Heart right ventricle (tissue), 16 donors: ENCODE measurements around the gene POU6F2. TPM values are rescaled to one million over a fixed set of nuclear protein-coding genes. Genes with fewer than 3 reads are reported as not detected.

Experiments used
- ATAC-seq, 8 donors: fragments of 200-7000 bp; cut with Tn5 transposase; one replicate each; pipeline ENCODE4 v1.9.1; 2020; ENCODE audit warnings: mild to moderate bottlenecking in 8 of 8, moderate library complexity in 8 of 8, moderate number of reproducible peaks in 1 of 8
- DNase-seq, 2 donors: peaks; one replicate each; pipeline ENCODE4 v3.0.0-alpha.2; 2020
- H3K27ac ChIP-seq, 10 donors: fragments of 200-600 bp; sonication (generic) in 2 of 10; one replicate each; pipeline versions ENCODE4 v1.5.0 to v1.8.0; 2020 to 2022; ENCODE audit warnings: mild to moderate bottlenecking in 3 of 10
- H3K27me3 ChIP-seq, 7 donors: fragments of 200-600 bp; one replicate each; pipeline ENCODE4 v1.8.0; 2021 to 2022; ENCODE audit warnings: mild to moderate bottlenecking in 2 of 7
- H3K36me3 ChIP-seq, 9 donors: fragments of 200-600 bp; sonication (generic) in 1 of 9; one replicate each; pipeline versions ENCODE4 v1.5.0 to v1.8.0; 2020 to 2022; ENCODE audit warnings: mild to moderate bottlenecking in 2 of 9
- H3K4me1 ChIP-seq, 9 donors: fragments of 200-600 bp; sonication (generic) in 1 of 9; one replicate each; pipeline versions ENCODE4 v1.5.0 to v1.8.0; 2020 to 2022; ENCODE audit warnings: mild to moderate bottlenecking in 4 of 9
- H3K4me3 ChIP-seq, 10 donors: fragments of 200-600 bp; sonication (generic) in 2 of 10; one replicate each; pipeline versions ENCODE4 v1.5.0 to v1.8.0; 2020 to 2022; ENCODE audit warnings: mild to moderate bottlenecking in 7 of 10, moderate library complexity in 2 of 10
- H3K9me3 ChIP-seq, 11 donors: fragments of 200-600 bp in 10 of 11; sonication (generic) in 2 of 11; one replicate each; pipeline versions ENCODE4 v1.5.0 to v1.8.0; 2013 to 2022; ENCODE audit warnings: mild to moderate bottlenecking in 2 of 11, control low read depth in 1 of 11, moderate library complexity in 1 of 11
- CTCF ChIP-seq, 9 donors: fragments of 200-600 bp; sonication (generic) in 2 of 9; IDR thresholded peaks; one replicate each; pipeline versions ENCODE4 v1.5.0 to v1.8.0; 2021 to 2022; ENCODE audit warnings: antibody characterized with exemption in 9 of 9, mild to moderate bottlenecking in 5 of 9, moderate library complexity in 1 of 9
- WGBS, 2 donors: extraction: QIAGEN DNeasy Blood & Tissue Kit; methylation state at CpG; one replicate each; pipeline ENCODE4 v1.1.7; 2013; ENCODE audit warnings: inconsistent platforms in 1 of 2; 5-methylcytosine and 5-hydroxymethylcytosine counted together
- intact Hi-C, 10 donors: fragments of 100-400 bp; cut with DNase I; formaldehyde crosslinking; loops; one replicate each; pipeline versions ENCODE4 v1.11.1 to v1.14.2; 2022
- polyA plus RNA-seq, 2 donors: library from polyadenylated mRNA; stranded (reverse); fragments of 200-250 nt; gene quantifications; one replicate each; pipeline ENCODE4 v1.2.3, GENCODE V29; 2013
- total RNA-seq, 10 donors: library from RNA; stranded (reverse); fragmentation: NEBNext Ultra II Directional in 3 of 10; extraction: Animal tissue kit (Norgen Biotek cat#: 25700) in 3 of 10; gene quantifications; one replicate each; pipeline versions ENCODE4 v1.2.1 to v1.2.4, GENCODE V29; 2021 to 2023
- donor health status: Arrhythmogenic right ventricular cardiomyopathy.
- donor health status: ischemic (EF 13 %, LVEDD 7.1; RV severe dilation, severe dysfunction).
- donor health status: healthy with polysubstance abuse.
- donor health status: DM: no; HTN: yes; CAD: no.
- donor health status: DM: no; HTN: no; CAD: no.
- donor health status: ischemic (EF 25% LVEDD 6.9; RV normal size, moderate dysfunction).
- donor health status: ischemic (EF 25% LVEDD 5.7; RV mildly dilated, moderate dysfunction).
- donor health status: healthy.
- donor health status: DM: yes; HTN: yes; CAD: no.
- donor health status: Ischemic cardiomyopathy.
- donor health status: ischemic (EF 35%, LVEDD 5.7; RV mildly dilated, moderate dysfunction).
- donor health status: nonischemic (EF 11% LVEDD 7.7; RV severe dilation, severe dysfunction).
- donor health status: DM: yes; HTN: yes; CAD: no.
- donor health status: PGD.
- donor health status: ischemic (EF 29% LVEDD 5.4; RV normal size, mild dysfunction).
- donor health status: nonischemic (EF 23%, LVEDD 6.1; RV moderate dilation, normal function).

The POU6F2 gene
- total and polyA plus RNA-seq, 12 donors = under 0.01 to 0.83 (median 0.34) TPM

GRCh38 chr7:39145283-39145682 lies 167.6 kb downstream of the POU6F2 start:
- intact Hi-C loops = loop anchor here in 1 of 10 donors (10.0 kb wide), 1 partner anchor 60 kb away; no protein-coding TSS in a partner anchor
- Histone ChIP-seq H3K36me3 (no peaks in the 10 kb centered on the region), H3K9me3 (peaks cover 0 to 8% (median 0%) of the 10 kb centered on the region in 11 donors), H3K27ac (no peak overlapping the region), H3K4me3 (no peak overlapping the region), H3K27me3 (no peaks in the 10 kb centered on the region), H3K4me1 (no peaks in the 10 kb centered on the region)
- 83 to 90% methylated on average over 3 of the region's 3 CpGs for WGBS, 2 donors
- DNase-seq (no peak), ATAC-seq (no peak)
- no peak for TF ChIP-seq CTCF (IDR thresholded peaks at IDR 0.05)

- Histone ChIP-seq H3K4me3 (no peak overlapping the region), H3K27me3 (no peaks in the 10 kb centered on the region), H3K36me3 (no peaks in the 10 kb centered on the region), H3K27ac (no peak overlapping the region), H3K4me1 (no peaks in the 10 kb centered on the region), H3K9me3 (peaks cover 0 to 1% (median 0%) of the 10 kb centered on the region in 11 donors)
- intact Hi-C loops = loop anchor here in 1 of 10 donors (10.0 kb wide), 1 partner anchor 59 kb away; no protein-coding TSS in a partner anchor
- no peak for ATAC-seq
- TF ChIP-seq CTCF (IDR thresholded peaks at IDR 0.05) = no peak
- no peak for DNase-seq
Measured at GRCh38 chr7:39145935-39146334, 168.2 kb downstream of the POU6F2 start.

GRCh38 chr7:39152701-39153100 lies 175.0 kb downstream of the POU6F2 start:
- no peaks in the 10 kb centered on the region for H3K36me3 ChIP-seq
- DNase-seq = no peak
- no peaks in the 10 kb centered on the region for H3K9me3 ChIP-seq
- H3K4me1 ChIP-seq = no peaks in the 10 kb centered on the region
- no peak overlapping the region for H3K4me3 ChIP-seq
- H3K27me3 ChIP-seq = peaks cover 0 to 13% (median 0%) of the 10 kb centered on the region in 7 donors
- TF ChIP-seq CTCF (IDR thresholded peaks at IDR 0.05) = no peak
- intact Hi-C loops = no loop called here
- WGBS, 2 donors = 63 to 68% methylated on average over 4 of the region's 4 CpGs
- H3K27ac ChIP-seq = no peak overlapping the region
- no peak for ATAC-seq

- H3K27me3 ChIP-seq = peaks cover 0 to 13% (median 0%) of the 10 kb centered on the region in 7 donors
- H3K9me3 ChIP-seq = no peaks in the 10 kb centered on the region
- 82 to 87% methylated on average over 5 of the region's 5 CpGs for WGBS, 2 donors
- intact Hi-C loops = no loop called here
- no peak overlapping the region for H3K27ac ChIP-seq
- H3K36me3 ChIP-seq = no peaks in the 10 kb centered on the region
- no peaks in the 10 kb centered on the region for H3K4me1 ChIP-seq
- ATAC-seq = no peak
- no peak for TF ChIP-seq CTCF (IDR thresholded peaks at IDR 0.05)
- H3K4me3 ChIP-seq = no peak overlapping the region
- DNase-seq = no peak
Measured at GRCh38 chr7:39153113-39153512, 175.4 kb downstream of the POU6F2 start.
